B cell (primary cell): Measurements from ENCODE around the gene GNG13. TPM values are rescaled to one million over a fixed set of nuclear protein-coding genes. Genes with fewer than 3 reads are reported as not detected.

Source experiments
- ATAC-seq: fragments of 200-7000 bp; cut with Tn5 transposase; one replicate; pipeline ENCODE4 v1.10.0; 2021; ENCODE audit warnings: low read depth, mild to moderate bottlenecking, moderate number of reproducible peaks, moderate library complexity
- CTCF ChIA-PET: fragments of 350-600 bp; sonication (Branson Sonifier 250); formaldehyde crosslinking; loops from one replicate; lab custom pipeline; 2021; ENCODE audit warnings: antibody characterized with exemption, inconsistent platforms; lab: Charles Lee
- POLR2A ChIA-PET: fragments of 350-600 bp; sonication (Branson Sonifier 250); formaldehyde crosslinking; loops from one replicate; lab custom pipeline; 2021; ENCODE audit warnings: antibody characterized with exemption; lab: Charles Lee
- DNase-seq: peaks from one replicate; pipeline ENCODE4 v3.0.0; 2013
- H2AFZ ChIP-seq: 2 replicates; pipeline ENCODE4 v1.6.1; 2012; ENCODE audit warnings: mild to moderate bottlenecking, low read depth, low read length; ENCODE audit not compliant: insufficient read depth, poor library complexity, severe bottlenecking
- H3K27ac ChIP-seq, 2 donors: 1 replicate in 1 of 2; 2 replicates in 1 of 2; pipeline ENCODE4 v1.5.1; 2012 to 2013; ENCODE audit warnings: low read length in 2 of 2, mild to moderate bottlenecking in 2 of 2, moderate library complexity in 1 of 2
- H3K27me3 ChIP-seq, 4 experiments: fragments of 200-600 bp in 1 of 4; sonication (generic) in 1 of 4; replicated peaks in 1 of 4; 1 replicate in 2 of 4; 2 replicates in 2 of 4; pipeline versions ENCODE4 v1.6.1 to v1.7.0; 2013 to 2016; ENCODE audit warnings: low read length in 3 of 4, mild to moderate bottlenecking in 2 of 4, mixed read lengths in 1 of 4, moderate library complexity in 1 of 4; ENCODE audit not compliant: insufficient read depth in 4 of 4, control insufficient read depth in 3 of 4; ENCODE audit errors: control extremely low read depth in 1 of 4
- H3K36me3 ChIP-seq, 2 experiments: replicated peaks in 1 of 2; 1 replicate in 1 of 2; 2 replicates in 1 of 2; pipeline versions ENCODE4 v1.6.1 to v1.7.1; 2013; ENCODE audit warnings: low read length in 1 of 2; ENCODE audit not compliant: insufficient read depth in 2 of 2, control insufficient read depth in 1 of 2; ENCODE audit errors: control extremely low read depth in 1 of 2, extremely low read depth in 1 of 2
- H3K4me1 ChIP-seq, 2 donors: fragments of 200-600 bp in 1 of 2; sonication (generic) in 1 of 2; 1 replicate in 1 of 2; 2 replicates in 1 of 2; pipeline versions ENCODE4 v1.5.1 to v1.6.1; 2013 to 2017; ENCODE audit warnings: low read length in 2 of 2; ENCODE audit not compliant: control insufficient read depth in 2 of 2, insufficient read depth in 2 of 2
- H3K4me2 ChIP-seq: replicated peaks from 2 replicates; pipeline ENCODE3; 2012; ENCODE audit warnings: mild to moderate bottlenecking, low read depth, low read length; ENCODE audit not compliant: poor library complexity, severe bottlenecking
- H3K4me3 ChIP-seq, 5 experiments: fragments of 200-600 bp in 1 of 5; sonication (generic) in 1 of 5; 1 replicate in 3 of 5; 2 replicates in 2 of 5; pipeline versions ENCODE4 v1.5.1 to v1.7.0; 2011 to 2016; ENCODE audit warnings: low read length in 4 of 5, mild to moderate bottlenecking in 4 of 5, low read depth in 2 of 5, control low read depth in 1 of 5, moderate library complexity in 1 of 5; ENCODE audit not compliant: insufficient read depth in 1 of 5; ENCODE audit errors: control extremely low read depth in 1 of 5, extremely low read depth in 1 of 5
- H3K79me2 ChIP-seq: fragments of 200-600 bp; sonication (generic); one replicate; pipeline ENCODE4 v1.6.0; 2016; ENCODE audit warnings: low read length; ENCODE audit not compliant: control insufficient read depth, insufficient read depth
- H3K9ac ChIP-seq: fragments of 200-600 bp; sonication (generic); 2 replicates; pipeline ENCODE4 v1.6.1; 2017; ENCODE audit warnings: mild to moderate bottlenecking, low read length, moderate library complexity
- H3K9me3 ChIP-seq, 3 donors: one replicate each; pipeline versions ENCODE4 v1.6.1 to v1.7.1; 2013; ENCODE audit warnings: low read length in 2 of 3; ENCODE audit not compliant: control insufficient read depth in 2 of 3, insufficient read depth in 1 of 3; ENCODE audit errors: control extremely low read depth in 1 of 3
- H4K20me1 ChIP-seq: 2 replicates; pipeline ENCODE4 v1.6.0; 2012; ENCODE audit warnings: mild to moderate bottlenecking, low read length; ENCODE audit not compliant: insufficient read depth, control insufficient read depth, poor library complexity, severe bottlenecking
- H3K27ac Mint-ChIP-seq: one replicate; pipeline ENCODE4 v1.8.0; 2021; ENCODE audit warnings: mixed read lengths
- H3K27me3 Mint-ChIP-seq: one replicate; pipeline ENCODE4 v1.8.0; 2021; ENCODE audit warnings: mixed read lengths
- H3K4me1 Mint-ChIP-seq: one replicate; pipeline ENCODE4 v1.8.0; 2021; ENCODE audit warnings: mixed read lengths
- H3K4me3 Mint-ChIP-seq: one replicate; pipeline ENCODE4 v1.8.0; 2021; ENCODE audit warnings: mixed read lengths
- H3K9me3 Mint-ChIP-seq: one replicate; pipeline ENCODE4 v1.8.0; 2022; ENCODE audit warnings: mixed read lengths; ENCODE audit not compliant: insufficient read depth
- CTCF ChIP-seq: fragments of 200-600 bp; IDR thresholded peaks from one replicate; pipeline ENCODE4 v1.8.0; 2022; ENCODE audit warnings: antibody characterized with exemption, mild to moderate bottlenecking
- EZH2 ChIP-seq: IDR thresholded peaks from 2 replicates; pipeline ENCODE4 v1.6.1; 2012; ENCODE audit warnings: borderline replicate concordance, low read depth, mild to moderate bottlenecking, moderate library complexity, low read length; ENCODE audit not compliant: insufficient read depth, poor library complexity, severe bottlenecking
- WGBS: methylation state at CpG from one replicate; pipeline ENCODE4 v1.1.5; 2013; ENCODE audit warnings: missing lambda C conversion rate; ENCODE audit not compliant: insufficient coverage; 5-methylcytosine and 5-hydroxymethylcytosine counted together
- intact Hi-C: fragments of 100-400 bp; cut with micrococcal nuclease; formaldehyde crosslinking; loops from one replicate; pipeline ENCODE4 v1.10.0; 2022
- polyA plus RNA-seq: library from polyadenylated mRNA; depleted of rRNA; stranded (reverse); fragments of >200 nt; gene quantifications from 2 replicates; pipeline ENCODE4 v1.2.3, GENCODE V29; 2012
- total RNA-seq, 2 donors: library from RNA; stranded (reverse); fragments of 120-200 nt in 1 of 2; gene quantifications; 1 replicate in 1 of 2; 2 replicates in 1 of 2; pipeline versions ENCODE4 v1.2.3 to v1.2.4, GENCODE V29; 2013 to 2022

The GNG13 gene
- total and polyA plus RNA-seq, 2 donors (not counting 1 experiment from before 2014, with no cell fraction given) = not detected

- peaks cover 0 to 34% (median 5%) of the 10 kb centered on the region in 4 experiments for H3K27me3 ChIP-seq
- no peak overlapping the region for H3K4me3 ChIP-seq
- intact Hi-C loops = no loop called here
- CTCF ChIA-PET = no interaction called here
- no peaks in the 10 kb centered on the region for H3K9me3 ChIP-seq
- Mint-ChIP-seq H3K4me3 (no peak overlapping the region), H3K4me1 (peaks cover 8% of the 10 kb centered on the region), H3K9me3 (no peaks in the 10 kb centered on the region), H3K27me3 (peaks cover 2% of the 10 kb centered on the region), H3K27ac (no peak overlapping the region)
- no peak overlapping the region for H3K27ac ChIP-seq
- no peak for DNase-seq
- ATAC-seq = no peak
- H3K9ac ChIP-seq = no peak overlapping the region
- 85% methylated on average over 33 of the region's 33 CpGs for WGBS
- POLR2A ChIA-PET = interaction anchor here (0.6 kb wide), 1 partner anchor 222 kb away, joined by 3 read pairs; no protein-coding TSS in a partner anchor
- peaks cover 15 to 22% of the 10 kb centered on the region in 2 donors for H3K4me1 ChIP-seq
- H3K79me2 ChIP-seq = peaks cover 6% of the 10 kb centered on the region
- no peaks in the 10 kb centered on the region for H3K36me3 ChIP-seq
- no peak overlapping the region for H3K4me2 ChIP-seq
- H4K20me1 ChIP-seq = no peaks in the 10 kb centered on the region
- no peak overlapping the region for H2AFZ ChIP-seq
- TF ChIP-seq CTCF (no peak), EZH2 (no peak)
These were observed 3.9 kb upstream of the GNG13 start for GRCh38 chr16:804193-805048.

GRCh38 chr16:803754-804080 lies 3.2 kb upstream of the GNG13 start:
- WGBS = 80% methylated on average over 1 of the region's 8 CpGs
- no peaks in the 10 kb centered on the region for H3K36me3 ChIP-seq
- no peak for TF ChIP-seq EZH2
- no peak for TF ChIP-seq CTCF
- peaks cover 15 to 19% of the 10 kb centered on the region in 2 donors for H3K4me1 ChIP-seq
- H3K27ac Mint-ChIP-seq = no peak overlapping the region
- no peaks in the 10 kb centered on the region for H4K20me1 ChIP-seq
- no peaks in the 10 kb centered on the region for H3K9me3 Mint-ChIP-seq
- no peak overlapping the region for H3K4me3 ChIP-seq
- ATAC-seq = no peak
- peaks cover 3% of the 10 kb centered on the region for H3K79me2 ChIP-seq
- H3K27me3 Mint-ChIP-seq = no peaks in the 10 kb centered on the region
- POLR2A ChIA-PET = no interaction called here
- H3K4me3 Mint-ChIP-seq = no peak overlapping the region
- no peak overlapping the region for H3K4me2 ChIP-seq
- H3K9me3 ChIP-seq = peaks cover 0 to 2% (median 0%) of the 10 kb centered on the region in 3 donors
- H2AFZ ChIP-seq = no peak overlapping the region
- H3K4me1 Mint-ChIP-seq = peaks cover 8% of the 10 kb centered on the region
- no peak for DNase-seq
- intact Hi-C loops = no loop called here
- H3K9ac ChIP-seq = no peak overlapping the region
- CTCF ChIA-PET = no interaction called here
- peaks cover 0 to 41% (median 6%) of the 10 kb centered on the region in 4 experiments for H3K27me3 ChIP-seq
- no peak overlapping the region for H3K27ac ChIP-seq
